Sciatic nerve (tissue), 2 donors: ENCODE measurements around the gene SNX14. TPM values are rescaled to one million over a fixed set of nuclear protein-coding genes. Genes with fewer than 3 reads are reported as not detected.
A peak's percentile ranks its signal among the peaks of the same experiment; 100 is the strongest.

Experiments
- ATAC-seq: fragments of 200-7000 bp; cut with Tn5 transposase; one replicate; pipeline ENCODE4 v1.9.1; 2020; ENCODE audit warnings: mild to moderate bottlenecking, moderate library complexity
- DNase-seq: peaks from one replicate; pipeline ENCODE4 v3.0.0-alpha.2; 2020; ENCODE audit warnings: low spot score
- intact Hi-C: fragments of 100-400 bp; cut with DNase I; formaldehyde crosslinking; loops from one replicate; pipeline ENCODE4 v1.14.2; 2022
- total RNA-seq: library from RNA; stranded (reverse); fragmentation: NEBNext Ultra II Directional; extraction: Animal tissue kit (Norgen Biotek cat#: 25700); gene quantifications from one replicate; pipeline ENCODE4 v1.2.1, GENCODE V29; 2021
- donor health status: DM: no; HTN: no; CAD: no.
- donor health status: DM: no; HTN: no; CAD: no.

SNX14 gene
- total RNA-seq, 1 donor from 2014 or later: 92.9 TPM

DNA sequence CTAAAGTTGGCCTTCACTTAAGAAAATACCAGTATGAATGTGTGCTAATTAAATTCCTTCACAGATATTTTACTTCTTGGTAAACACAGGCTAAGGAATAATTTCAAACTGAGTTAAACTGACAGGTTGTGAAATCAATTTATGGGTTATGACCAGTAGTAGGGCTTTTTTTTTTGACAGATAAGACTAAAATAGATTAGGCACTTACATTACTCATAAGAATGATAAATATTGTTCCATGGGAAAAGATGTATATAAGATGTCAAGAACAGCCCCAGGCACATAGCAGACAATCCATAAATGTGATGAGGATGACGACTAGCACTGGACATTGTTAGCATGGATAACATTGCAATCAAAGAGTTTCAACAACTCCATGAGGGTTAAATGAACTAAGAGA, 120.9 kb downstream of the SNX14 start:
- no peak for ATAC-seq
- no peak for DNase-seq
- intact Hi-C loops: no loop called here

DNA sequence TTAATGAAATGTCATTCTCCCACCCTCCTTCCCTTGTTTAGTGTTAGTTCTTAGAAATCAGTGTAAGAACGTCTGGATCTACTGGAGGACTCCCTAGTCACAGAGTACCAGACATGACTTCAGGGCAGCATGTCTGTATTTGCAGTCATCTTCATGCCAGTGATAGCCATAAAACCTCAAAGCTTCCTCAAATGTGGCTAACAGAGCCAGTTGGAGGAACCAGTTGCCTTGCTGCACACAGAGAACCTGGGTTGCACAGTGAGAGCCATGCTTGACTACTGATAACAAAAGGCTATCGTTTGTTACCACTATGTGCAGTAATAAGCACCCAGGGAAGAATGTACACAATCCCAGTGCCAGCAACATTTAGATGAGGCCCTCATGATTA, 123.6 kb downstream of the SNX14 start:
- ATAC-seq (no peak), DNase-seq (no peak)
- intact Hi-C loops: no loop called here

DNA sequence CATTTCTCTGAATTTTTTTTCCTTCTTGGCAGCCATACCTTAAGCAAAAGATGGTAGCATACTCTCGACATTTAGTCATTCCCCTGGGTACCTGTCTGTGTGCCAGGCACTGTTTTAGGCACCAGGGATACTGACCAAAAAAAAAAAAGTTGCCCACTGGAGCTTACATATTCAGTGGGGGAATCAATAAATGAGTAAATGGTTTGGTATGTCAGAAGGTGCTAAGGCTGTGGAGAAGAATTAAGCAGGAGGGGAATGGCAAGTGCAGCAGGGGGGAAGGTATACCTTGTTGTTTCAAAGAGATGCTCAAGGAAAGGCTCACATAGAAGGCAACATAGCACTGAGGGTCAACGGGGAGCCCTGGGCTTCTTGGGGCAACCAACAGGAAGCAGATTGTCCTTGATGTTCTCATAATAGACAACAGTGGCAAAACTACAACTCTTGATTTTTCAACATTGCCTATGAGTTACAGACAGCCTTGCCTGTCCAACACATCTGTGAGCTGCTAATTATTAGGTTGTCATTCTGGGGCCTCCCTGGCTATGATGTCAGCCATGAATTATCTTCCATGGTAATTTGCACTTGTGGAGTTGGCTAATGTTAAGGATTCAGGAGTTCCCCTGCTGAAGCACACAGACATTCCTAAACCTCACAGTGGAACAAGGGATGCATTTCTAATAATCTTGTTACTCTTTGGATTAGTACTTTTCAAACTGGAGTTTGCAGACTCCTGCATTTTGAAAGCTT, 124.2 kb downstream of the SNX14 start:
- intact Hi-C loops: no loop called here
- DNase-seq: no peak
- no peak for ATAC-seq

GRCh38 chr6:85468326-85468725, 125.3 kb downstream of the SNX14 start:
- ATAC-seq (no peak), DNase-seq (no peak)
- intact Hi-C loops: no loop called here

- DNase-seq (no peak), ATAC-seq (no peak)
- intact Hi-C loops: no loop called here
Measured at GRCh38 chr6:85465762-85466161, 127.9 kb downstream of the SNX14 start.

DNA sequence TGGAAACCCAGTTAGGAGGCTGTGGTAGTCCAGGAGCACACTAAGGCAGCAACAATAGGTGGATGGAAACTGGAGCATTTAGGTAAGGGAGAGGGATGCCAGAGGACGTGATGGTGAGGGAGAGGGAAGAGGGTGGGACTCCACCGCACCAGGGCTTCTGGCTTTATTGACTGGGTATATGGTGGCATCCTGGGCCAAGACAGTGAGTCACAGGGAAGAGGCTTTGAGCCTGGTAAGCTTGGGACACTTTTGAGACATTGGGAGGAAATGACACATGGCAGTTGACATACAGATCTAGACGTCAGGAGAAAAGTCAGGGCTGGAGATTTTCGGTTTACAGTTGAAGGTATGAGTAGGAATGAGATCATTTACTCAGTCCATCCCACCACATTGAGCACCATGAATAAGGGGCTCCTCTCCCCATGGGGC, 128.9 kb downstream of the SNX14 start:
- DNase-seq (no peak), ATAC-seq (no peak)

DNA sequence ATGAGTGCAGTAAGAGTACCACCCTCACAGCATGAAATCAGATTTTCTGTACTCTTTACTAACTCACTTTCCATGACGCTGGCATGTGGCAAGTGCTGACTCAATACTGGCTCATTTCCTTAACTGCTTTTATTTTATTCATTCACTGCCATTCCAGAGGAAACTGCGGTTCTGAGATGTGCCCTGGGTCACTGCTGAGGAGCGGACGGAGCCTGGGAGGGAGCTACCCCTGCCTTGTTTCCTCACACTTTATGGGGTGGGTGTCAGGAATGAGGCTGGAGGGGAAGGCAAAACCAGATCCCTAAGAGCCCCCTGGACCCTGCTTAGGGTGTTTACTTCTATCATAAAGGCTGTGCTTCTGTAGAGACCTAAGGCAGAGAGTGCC, 129.4 kb downstream of the SNX14 start:
- ATAC-seq (peak; percentile 54), DNase-seq (no peak)
- intact Hi-C loops: no loop called here

More for the DNA sequence above, 128.9 kb downstream of the SNX14 start:
- intact Hi-C loops: no loop called here

- ATAC-seq: no peak
- no peak for DNase-seq
- intact Hi-C loops: no loop called here
Measured at GRCh38 chr6:85463621-85464259, 129.9 kb downstream of the SNX14 start.

- intact Hi-C loops: no loop called here
- no peak for ATAC-seq
Measured at GRCh38 chr6:85462673-85463072, 131.0 kb downstream of the SNX14 start.

GRCh38 chr6:85461798-85462170, 131.9 kb downstream of the SNX14 start:
- no peak for DNase-seq
- no peak for ATAC-seq
- intact Hi-C loops: no loop called here

More at GRCh38 chr6:85462673-85463072, 131.0 kb downstream of the SNX14 start:
- no peak for DNase-seq

GRCh38 chr6:85460921-85461797, 132.5 kb downstream of the SNX14 start:
- intact Hi-C loops: no loop called here
- DNase-seq: no peak
- peak; percentile 84 for ATAC-seq

- intact Hi-C loops: no loop called here
- ATAC-seq: peak; percentile 64
- DNase-seq: no peak
Measured at GRCh38 chr6:85460154-85460920, 133.3 kb downstream of the SNX14 start.

DNA sequence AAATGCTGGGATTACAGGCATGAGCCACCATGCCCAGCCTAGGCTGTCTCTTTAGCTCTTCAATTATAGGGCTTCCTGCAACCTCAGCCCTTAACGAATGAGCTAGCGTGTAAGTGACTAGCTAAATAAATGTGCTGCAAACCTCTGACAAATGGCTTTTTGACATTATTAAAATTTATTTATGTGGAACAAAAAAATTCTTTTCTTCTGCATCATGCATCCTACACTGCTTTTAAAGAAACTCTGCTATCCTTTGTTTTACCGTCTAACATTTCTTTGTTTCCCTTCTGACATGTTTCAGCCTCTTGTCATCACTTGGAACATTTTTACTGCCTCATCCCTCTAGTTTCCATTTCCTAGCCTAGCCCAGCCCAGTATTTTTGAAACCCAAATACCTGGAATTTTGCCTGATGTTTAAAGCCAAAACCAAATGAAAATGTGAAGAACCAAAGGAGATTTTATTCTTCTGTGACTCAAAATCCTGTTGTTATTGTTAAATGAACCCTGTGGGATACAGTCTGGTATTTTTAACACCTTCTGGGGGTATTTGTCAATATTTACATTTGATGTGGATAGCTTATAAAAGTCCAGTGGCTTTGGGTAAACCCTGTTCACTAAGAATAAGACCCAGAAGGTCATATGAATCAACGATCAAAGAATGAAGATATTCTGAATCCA, 134.3 kb downstream of the SNX14 start:
- ATAC-seq: peak; percentile 63

DNA sequence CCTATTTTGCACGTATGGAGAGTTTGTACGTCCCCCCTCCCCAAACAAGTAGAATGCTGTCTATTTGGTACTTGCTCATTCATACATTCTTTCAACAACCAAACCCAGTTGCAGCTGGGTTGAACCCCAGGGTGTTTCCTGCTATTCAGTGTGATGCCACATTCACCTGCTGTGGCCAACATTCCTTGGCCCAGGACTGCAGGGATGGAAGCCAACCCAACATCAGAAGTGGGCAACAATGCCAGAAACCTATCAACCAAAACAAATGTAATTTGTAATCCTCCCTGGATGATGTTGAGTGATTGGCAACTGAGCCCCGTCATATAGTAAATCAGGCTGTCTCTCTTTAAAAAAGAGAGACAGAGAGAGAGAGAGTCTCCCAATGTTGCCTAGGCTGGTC, 134.9 kb downstream of the SNX14 start:
- no peak for ATAC-seq
- intact Hi-C loops: no loop called here
- no peak for DNase-seq

More for the DNA sequence above, 134.3 kb downstream of the SNX14 start:
- intact Hi-C loops: no loop called here
- no peak for DNase-seq

- ATAC-seq (no peak), DNase-seq (no peak)
- intact Hi-C loops: no loop called here
Measured at GRCh38 chr6:85458184-85458583, 135.5 kb downstream of the SNX14 start.

- no peak for DNase-seq
- no peak for ATAC-seq
- intact Hi-C loops: no loop called here
Measured at GRCh38 chr6:85456782-85457181, 136.9 kb downstream of the SNX14 start.
